GM19239 (cell line): ENCODE measurements around the gene MPHOSPH8.
"Not testable (repeated sequence)": the region's sequence is repeated elsewhere in the genome, so short reads cannot be mapped to it uniquely, and the experiment has no call there.

Source experiments
- DNase-seq: peaks from one replicate; pipeline ENCODE4 v3.0.0; 2011; ENCODE audit warnings: low spot score; ENCODE audit not compliant: insufficient read length
- FAIRE-seq: peaks from 2 replicates; lab custom pipeline; 2011; peaks lifted over from hg19 to GRCh38; lab: Jason Lieb, UNC

Gene MPHOSPH8

DNA sequence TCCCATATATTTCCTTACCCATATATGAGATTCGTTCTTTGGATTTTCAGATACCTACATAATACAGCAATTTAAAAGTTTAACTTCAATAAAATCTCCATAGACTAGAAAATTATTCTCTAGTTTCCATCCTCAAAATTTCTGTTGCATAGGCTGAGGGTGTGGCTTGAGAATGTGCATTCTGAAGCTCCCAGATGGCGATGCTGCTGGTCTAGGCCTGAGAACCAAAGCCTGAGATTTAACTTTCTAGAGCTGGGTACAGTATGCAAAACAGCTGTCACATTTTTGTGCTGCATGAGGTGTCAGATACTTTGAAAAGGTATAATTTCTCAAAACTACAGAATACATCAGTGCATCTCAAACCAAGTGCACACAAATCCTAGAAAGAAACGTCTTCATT, 42.7 kb downstream of the MPHOSPH8 start:
- DNase-seq (no peak), FAIRE-seq (no peak)

DNA sequence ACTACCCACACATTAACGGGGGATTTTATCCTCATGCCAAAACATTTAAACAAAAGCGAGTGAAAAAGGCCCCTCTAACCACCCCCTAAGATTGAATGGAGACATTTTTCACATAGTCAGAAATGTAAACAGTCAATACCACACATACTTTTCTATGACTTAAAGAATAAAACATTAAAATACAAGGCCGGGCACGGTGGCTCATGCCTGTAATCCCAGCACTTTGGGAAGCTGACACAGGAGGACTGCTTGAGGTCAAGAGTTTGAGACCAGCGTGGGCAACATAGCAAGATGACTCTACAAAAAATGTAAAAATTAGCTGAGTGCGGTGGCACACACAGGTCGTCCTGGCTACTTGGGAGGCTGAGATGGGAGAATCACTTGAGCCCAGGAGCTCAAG, 47.3 kb downstream of the MPHOSPH8 start:
- FAIRE-seq, result no peak

GRCh38 chr13:19681517-19681916, 48.1 kb downstream of the MPHOSPH8 start:
- FAIRE-seq, result no peak
- DNase-seq, result no peak

More for the DNA sequence above, 47.3 kb downstream of the MPHOSPH8 start:
- DNase-seq, result no peak

DNA sequence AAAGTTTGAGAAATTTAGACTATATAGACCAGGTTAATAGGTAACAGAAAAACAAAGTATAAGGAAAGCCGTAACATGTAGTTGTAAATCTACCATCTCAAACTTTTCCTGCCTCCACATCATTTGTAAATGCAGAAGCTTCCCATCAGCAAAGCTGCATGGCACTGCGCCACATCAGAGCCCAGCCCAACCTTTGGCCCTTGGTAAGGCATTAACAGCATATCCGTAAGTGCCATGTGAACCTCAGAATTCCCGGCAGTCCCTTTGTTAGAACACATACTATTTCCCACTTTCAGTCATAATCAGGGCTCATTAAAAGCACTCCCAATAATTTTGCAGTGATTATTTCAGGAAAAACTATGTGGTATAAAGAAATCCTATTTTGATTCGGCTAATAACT, 51.6 kb downstream of the MPHOSPH8 start:
- DNase-seq (no peak), FAIRE-seq (no peak)

GRCh38 chr13:19685437-19685836, 52.0 kb downstream of the MPHOSPH8 start:
- FAIRE-seq (no peak), DNase-seq (no peak)

DNA sequence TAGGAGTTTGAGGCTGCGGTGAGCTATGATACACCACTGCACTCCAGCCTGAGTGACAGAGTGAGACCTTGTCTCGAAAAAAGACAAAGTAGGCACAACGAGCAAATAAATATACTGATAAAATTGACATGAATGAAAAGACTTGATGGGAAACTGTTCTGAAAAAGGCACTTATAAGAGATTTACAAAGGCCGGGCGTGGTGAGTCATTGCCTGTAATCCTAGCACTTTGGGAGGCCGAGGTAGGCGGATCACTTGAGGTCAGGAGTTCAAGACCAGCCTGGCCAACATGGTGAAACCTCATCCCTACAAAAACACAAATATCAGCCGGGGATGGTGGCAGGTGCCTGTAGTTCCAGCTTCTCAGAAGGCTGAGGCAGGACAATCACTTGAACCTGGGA, 58.0 kb downstream of the MPHOSPH8 start:
- not testable (repeated sequence) for FAIRE-seq, DNase-seq

DNA sequence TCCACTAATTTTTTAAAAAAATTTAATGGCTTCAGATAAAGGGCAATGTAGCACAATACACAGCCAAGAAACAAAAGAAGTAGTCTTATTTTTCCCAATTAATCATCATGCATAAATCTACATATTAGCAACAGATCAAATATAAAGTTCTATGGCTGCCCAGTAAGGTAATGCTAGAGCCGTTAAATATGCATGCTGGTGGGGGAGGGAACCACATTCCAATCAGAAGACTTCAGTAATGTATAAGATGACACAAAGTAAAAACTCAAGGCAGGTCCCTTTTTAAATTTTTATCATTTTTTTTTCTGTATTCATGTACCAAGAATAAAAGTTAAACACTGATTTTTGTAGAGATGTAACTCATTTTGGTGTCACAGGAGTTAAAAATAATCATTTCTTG, 62.0 kb downstream of the MPHOSPH8 start:
- FAIRE-seq (no peak), DNase-seq (no peak)

DNA sequence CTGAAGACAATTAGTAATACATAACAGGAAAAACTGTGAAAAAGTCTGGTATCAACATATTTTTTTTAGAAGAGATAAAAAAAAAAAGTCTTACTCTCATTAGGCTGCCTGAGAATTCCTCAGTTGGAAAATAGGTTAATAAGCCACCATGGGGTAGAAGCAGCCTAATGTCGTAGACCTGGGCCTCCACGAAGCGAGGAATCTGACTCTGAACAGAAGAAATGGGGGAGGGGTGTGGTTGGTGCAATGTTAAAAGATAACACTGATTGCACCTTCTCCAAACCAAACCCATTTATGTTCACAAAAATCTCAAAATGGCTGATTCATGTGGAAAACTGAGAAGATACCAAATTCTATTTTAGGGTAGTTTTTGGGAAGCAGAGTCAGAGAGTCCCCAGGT, 62.4 kb downstream of the MPHOSPH8 start:
- FAIRE-seq (no peak), DNase-seq (no peak)

- not testable (repeated sequence) for FAIRE-seq, DNase-seq
Observed at GRCh38 chr13:19700963-19701362, 67.5 kb downstream of the MPHOSPH8 start.

DNA sequence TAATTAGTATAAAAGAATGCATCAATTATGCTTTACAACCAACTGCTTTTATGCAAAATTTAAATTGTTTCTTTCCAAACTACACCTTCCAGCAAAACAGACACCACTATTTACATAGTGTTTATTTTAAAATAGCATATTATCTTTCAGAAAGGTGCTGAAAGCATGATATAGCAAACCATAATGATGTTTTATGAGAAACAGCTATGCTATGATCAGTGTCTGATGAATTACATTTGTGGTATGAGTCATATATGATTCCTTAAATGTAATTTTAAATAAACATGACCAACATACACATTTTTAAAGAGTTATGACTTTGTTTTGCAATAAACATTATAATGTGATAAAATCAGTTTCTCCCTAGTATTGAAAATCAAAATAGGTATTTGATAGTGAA, 68.2 kb downstream of the MPHOSPH8 start:
- FAIRE-seq, DNase-seq: not testable (repeated sequence)

GRCh38 chr13:19704256-19704655, 70.8 kb downstream of the MPHOSPH8 start:
- DNase-seq, FAIRE-seq: not testable (repeated sequence)

- not testable (repeated sequence) for FAIRE-seq, DNase-seq
Observed at GRCh38 chr13:19709039-19709438, 75.6 kb downstream of the MPHOSPH8 start.

DNA sequence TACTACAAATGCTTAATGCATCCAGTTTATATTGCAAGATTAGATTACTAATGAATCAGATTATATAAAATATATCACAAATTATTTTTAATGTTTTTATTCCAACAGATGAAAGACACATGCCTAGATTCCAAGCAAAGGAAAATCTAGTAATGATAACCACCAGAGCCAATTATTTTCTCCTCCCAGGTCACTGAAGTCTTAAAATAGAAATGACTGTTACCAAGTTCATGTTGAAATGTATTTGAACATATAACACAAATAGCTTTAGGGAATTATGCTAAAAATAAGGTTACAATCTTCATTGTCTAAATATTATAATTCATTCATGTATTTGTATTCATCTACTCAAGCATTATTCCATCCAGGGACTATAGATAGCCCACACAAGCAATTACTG, 76.3 kb downstream of the MPHOSPH8 start:
- not testable (repeated sequence) for DNase-seq, FAIRE-seq

DNA sequence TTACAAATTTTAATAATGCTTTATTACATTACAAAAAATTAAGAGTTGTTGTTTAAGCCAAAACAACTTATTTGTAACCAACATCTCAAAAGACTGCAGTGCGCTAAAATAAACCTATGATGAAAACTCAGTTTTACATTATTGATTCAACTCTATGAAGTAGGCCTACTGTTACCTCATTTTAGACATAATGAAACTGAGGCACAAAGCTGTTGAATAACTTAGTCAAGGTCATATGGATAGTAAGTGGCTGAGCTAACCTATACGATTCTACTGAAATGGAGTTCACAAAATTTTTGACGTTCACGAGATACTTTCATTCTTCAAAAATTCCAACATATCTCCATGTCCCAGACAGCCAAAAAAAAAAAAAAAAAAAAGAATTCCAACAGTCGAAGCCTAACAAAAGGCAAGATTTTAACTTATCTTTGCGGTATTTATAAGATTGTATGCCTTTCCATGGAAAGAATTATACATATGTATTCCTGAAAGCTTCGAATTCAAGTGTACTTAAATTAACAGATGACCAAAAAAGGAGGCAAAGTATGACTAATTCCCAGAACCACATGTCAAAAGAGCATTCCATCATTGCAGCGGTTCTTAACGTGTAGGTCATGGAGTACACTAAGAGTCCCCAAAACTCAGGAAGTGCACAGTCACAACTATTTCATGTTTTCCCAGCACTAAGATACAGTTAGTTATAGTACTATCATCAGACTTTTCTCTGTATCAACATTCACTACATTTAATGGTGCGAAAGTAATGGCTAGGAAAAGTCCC, 79.9 kb downstream of the MPHOSPH8 start:
- FAIRE-seq (no peak), DNase-seq (no peak)

GRCh38 chr13:19720039-19720438, 86.6 kb downstream of the MPHOSPH8 start:
- DNase-seq (no peak), FAIRE-seq (no peak)
